ENCODE results near the gene SPO11. TPM values are rescaled to one million over a fixed set of nuclear protein-coding genes. Genes with fewer than 3 reads are reported as not detected.

The SPO11 gene
- total RNA-seq, 4 donors from 2014 or later = not detected

GRCh38 chr20:57315083-57315975 is 14.3 kb upstream of the SPO11 start:
- H3K36me3 ChIP-seq = no peaks in the 10 kb centered on the region
- DNase-seq (ENCODE audit: low spot score in 2 of 2) = no peak
- H3K27ac ChIP-seq = no peak overlapping the region
- no peaks in the 10 kb centered on the region for H3K4me1 ChIP-seq
- TF ChIP-seq POLR2A (IDR thresholded peaks at IDR 0.05) = no peak
- TF ChIP-seq CTCF (IDR thresholded peaks at IDR 0.05) = no peak
- no peak for TF ChIP-seq EP300 (IDR thresholded peaks at IDR 0.05)
- WGBS, 2 donors = 81 to 86% methylated on average over 8 of the region's 8 CpGs
- no peaks in the 10 kb centered on the region for H3K27me3 ChIP-seq
- H3K4me3 ChIP-seq = no peak overlapping the region
- H3K9me3 ChIP-seq = no peaks in the 10 kb centered on the region

GRCh38 chr20:57315976-57316480 is 13.6 kb upstream of the SPO11 start:
- no peak for DNase-seq (ENCODE audit: low spot score in 2 of 2)
- TF ChIP-seq EP300 (IDR thresholded peaks at IDR 0.05) (no peak), POLR2A (IDR thresholded peaks at IDR 0.05) (no peak), CTCF (IDR thresholded peaks at IDR 0.05) (no peak)
- no peaks in the 10 kb centered on the region for H3K36me3 ChIP-seq
- no peaks in the 10 kb centered on the region for H3K4me1 ChIP-seq
- no peaks in the 10 kb centered on the region for H3K27me3 ChIP-seq
- WGBS, 2 donors = 86 to 89% methylated on average over 8 of the region's 8 CpGs
- H3K27ac ChIP-seq = no peak overlapping the region
- no peaks in the 10 kb centered on the region for H3K9me3 ChIP-seq
- no peak overlapping the region for H3K4me3 ChIP-seq

GRCh38 chr20:57316795-57317201 is 12.8 kb upstream of the SPO11 start:
- TF ChIP-seq CTCF (IDR thresholded peaks at IDR 0.05) (no peak), POLR2A (IDR thresholded peaks at IDR 0.05) (no peak), EP300 (IDR thresholded peaks at IDR 0.05) (no peak)
- Histone ChIP-seq H3K27me3 (no peaks in the 10 kb centered on the region), H3K27ac (no peak overlapping the region), H3K36me3 (no peaks in the 10 kb centered on the region), H3K9me3 (no peaks in the 10 kb centered on the region), H3K4me3 (no peak overlapping the region), H3K4me1 (no peaks in the 10 kb centered on the region)
- DNase-seq (ENCODE audit: low spot score in 2 of 2) = no peak
- WGBS, 2 donors = 76 to 78% methylated on average over 9 of the region's 9 CpGs

- no peak overlapping the region for H3K27ac ChIP-seq
- no peaks in the 10 kb centered on the region for H3K4me1 ChIP-seq
- 94 to 95% methylated on average over 8 of the region's 8 CpGs for WGBS, 2 donors
- H3K4me3 ChIP-seq = no peak overlapping the region
- no peaks in the 10 kb centered on the region for H3K9me3 ChIP-seq
- no peaks in the 10 kb centered on the region for H3K27me3 ChIP-seq
- DNase-seq (ENCODE audit: low spot score in 2 of 2) = no peak
- TF ChIP-seq POLR2A (IDR thresholded peaks at IDR 0.05) (no peak), CTCF (IDR thresholded peaks at IDR 0.05) (no peak), EP300 (IDR thresholded peaks at IDR 0.05) (no peak)
- no peaks in the 10 kb centered on the region for H3K36me3 ChIP-seq
Measured at GRCh38 chr20:57317316-57317788, 12.3 kb upstream of the SPO11 start.

- Histone ChIP-seq H3K9me3 (no peaks in the 10 kb centered on the region), H3K36me3 (no peaks in the 10 kb centered on the region), H3K4me1 (peaks cover 0 to under 1% (median 0%) of the 10 kb centered on the region in 4 donors), H3K4me3 (no peak overlapping the region), H3K27me3 (no peaks in the 10 kb centered on the region), H3K27ac (no peak overlapping the region)
- no peak for DNase-seq (ENCODE audit: low spot score in 2 of 2)
- whole genome bisulfite sequencing, 2 donors = 82 to 84% methylated on average over 14 of the region's 14 CpGs
- TF ChIP-seq CTCF (IDR thresholded peaks at IDR 0.05) (no peak), POLR2A (IDR thresholded peaks at IDR 0.05) (no peak), EP300 (IDR thresholded peaks at IDR 0.05) (no peak)
Measured at GRCh38 chr20:57317789-57318371, 11.7 kb upstream of the SPO11 start.

Data from tibial nerve (tissue), 4 donors.